ENCODE data around the gene AGK.

Gene AGK

GRCh38 chr7:141704112-141704511, 152.9 kb downstream of the AGK start:
- no peak for DNase-seq (ENCODE audit: low read depth in 2 of 2)

GRCh38 chr7:141704741-141705140, 153.5 kb downstream of the AGK start:
- no peak for DNase-seq (ENCODE audit: low read depth in 2 of 2)

Measured in stimulated activated CD4-positive, alpha-beta T cell treated with anti-CD3 and anti-CD28 coated beads, Interleukin-1b, Interleukin-23, amount 100 ng/mL, for 4 hours (primary cell).